Chondrocyte (in vitro differentiated cells): Measurements from ENCODE around the gene HSPH1. TPM values are rescaled to one million over a fixed set of nuclear protein-coding genes. Genes with fewer than 3 reads are reported as not detected.

ENCODE experiments used
- DNase-seq: peaks from one replicate; pipeline ENCODE4 v3.0.0; 2021; ENCODE audit warnings: mixed read lengths, low spot score
- H3K27ac Mint-ChIP-seq: one replicate; pipeline ENCODE4 v1.8.0; 2021; ENCODE audit warnings: mild to moderate bottlenecking, moderate library complexity, mixed read lengths; ENCODE audit not compliant: unreplicated experiment
- H3K27me3 Mint-ChIP-seq: 2 replicates; pipeline ENCODE4 v1.8.0; 2021; ENCODE audit warnings: low read depth, mixed read lengths
- H3K36me3 Mint-ChIP-seq: 2 replicates; pipeline ENCODE4 v1.8.0; 2021; ENCODE audit warnings: low read depth, mixed read lengths
- H3K4me1 Mint-ChIP-seq: 2 replicates; pipeline ENCODE4 v1.8.0; 2021; ENCODE audit warnings: low read depth, mild to moderate bottlenecking, mixed read lengths
- H3K4me3 Mint-ChIP-seq: one replicate; pipeline ENCODE4 v1.8.0; 2021; ENCODE audit warnings: mild to moderate bottlenecking, moderate library complexity, mixed read lengths; ENCODE audit not compliant: unreplicated experiment
- H3K9me3 Mint-ChIP-seq: 2 replicates; pipeline ENCODE4 v1.8.0; 2021; ENCODE audit warnings: low read depth, mixed read lengths
- total RNA-seq: library from RNA; stranded (reverse); gene quantifications from 3 replicates; pipeline ENCODE4 v1.2.1, GENCODE V29; 2021
- TF ChIP-seq, protein P1 (sequence below): fragments of 200-600 bp; sonication (generic); IDR thresholded peaks from 2 replicates; pipeline ENCODE4 v1.5.0; 2021; ENCODE audit warnings: antibody characterized with exemption, mild to moderate bottlenecking, moderate library complexity

Gene HSPH1
- total RNA-seq, 1 donor from 2014 or later, result 67.5 TPM

DNA sequence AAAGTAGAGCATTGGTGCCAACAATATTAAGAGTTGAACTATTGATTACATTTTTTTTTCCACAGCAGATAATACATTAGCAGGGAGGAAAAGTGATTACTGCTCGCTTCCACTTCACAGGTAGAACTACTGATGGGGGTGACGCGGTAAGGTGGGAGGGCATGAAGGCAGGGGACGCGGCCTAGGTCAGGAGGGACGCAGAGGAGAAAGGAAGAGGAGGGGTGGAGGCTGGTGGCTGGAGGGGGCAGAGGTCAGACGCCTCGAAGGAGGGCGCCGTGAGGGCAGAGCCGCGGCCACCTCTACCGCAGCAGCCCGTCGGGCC lies 37.8 kb upstream of the HSPH1 start:
- no peaks in the 10 kb centered on the region for H3K9me3 Mint-ChIP-seq
- no peaks in the 10 kb centered on the region for H3K36me3 Mint-ChIP-seq
- H3K27me3 Mint-ChIP-seq, result no peaks in the 10 kb centered on the region
- H3K4me1 Mint-ChIP-seq, result peaks cover 15% of the 10 kb centered on the region
- DNase-seq, result no peak
- H3K4me3 Mint-ChIP-seq, result peak overlapping the region; percentile 76
- TF ChIP-seq, protein P1, sequence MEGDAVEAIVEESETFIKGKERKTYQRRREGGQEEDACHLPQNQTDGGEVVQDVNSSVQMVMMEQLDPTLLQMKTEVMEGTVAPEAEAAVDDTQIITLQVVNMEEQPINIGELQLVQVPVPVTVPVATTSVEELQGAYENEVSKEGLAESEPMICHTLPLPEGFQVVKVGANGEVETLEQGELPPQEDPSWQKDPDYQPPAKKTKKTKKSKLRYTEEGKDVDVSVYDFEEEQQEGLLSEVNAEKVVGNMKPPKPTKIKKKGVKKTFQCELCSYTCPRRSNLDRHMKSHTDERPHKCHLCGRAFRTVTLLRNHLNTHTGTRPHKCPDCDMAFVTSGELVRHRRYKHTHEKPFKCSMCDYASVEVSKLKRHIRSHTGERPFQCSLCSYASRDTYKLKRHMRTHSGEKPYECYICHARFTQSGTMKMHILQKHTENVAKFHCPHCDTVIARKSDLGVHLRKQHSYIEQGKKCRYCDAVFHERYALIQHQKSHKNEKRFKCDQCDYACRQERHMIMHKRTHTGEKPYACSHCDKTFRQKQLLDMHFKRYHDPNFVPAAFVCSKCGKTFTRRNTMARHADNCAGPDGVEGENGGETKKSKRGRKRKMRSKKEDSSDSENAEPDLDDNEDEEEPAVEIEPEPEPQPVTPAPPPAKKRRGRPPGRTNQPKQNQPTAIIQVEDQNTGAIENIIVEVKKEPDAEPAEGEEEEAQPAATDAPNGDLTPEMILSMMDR, result no peak
- H3K27ac Mint-ChIP-seq, result peak overlapping the region; percentile 68

DNA sequence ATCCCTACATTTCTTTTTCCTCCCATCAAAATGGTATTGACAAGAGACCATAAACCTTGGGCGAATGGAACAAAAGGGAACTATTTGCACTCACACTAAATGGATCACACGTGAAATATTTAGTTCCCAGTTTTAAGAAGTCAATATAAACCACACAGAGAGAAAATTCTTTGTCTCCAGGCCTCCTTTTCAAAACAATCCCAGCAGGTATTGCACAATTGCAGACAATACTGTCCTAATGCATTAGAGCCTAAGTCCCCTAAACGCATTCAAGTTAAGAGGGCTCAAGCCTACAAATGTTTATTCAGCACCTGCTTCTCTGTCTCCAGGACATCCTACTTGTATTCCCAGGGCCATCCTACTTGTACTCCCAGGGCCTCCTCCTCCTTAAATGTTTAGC lies 36.8 kb upstream of the HSPH1 start:
- TF ChIP-seq, protein P1, result no peak
- H3K36me3 Mint-ChIP-seq, result no peaks in the 10 kb centered on the region
- H3K27ac Mint-ChIP-seq, result no peak overlapping the region
- H3K27me3 Mint-ChIP-seq, result no peaks in the 10 kb centered on the region
- no peak for DNase-seq
- peaks cover 11% of the 10 kb centered on the region for H3K4me1 Mint-ChIP-seq
- no peaks in the 10 kb centered on the region for H3K9me3 Mint-ChIP-seq
- H3K4me3 Mint-ChIP-seq, result no peak overlapping the region

DNA sequence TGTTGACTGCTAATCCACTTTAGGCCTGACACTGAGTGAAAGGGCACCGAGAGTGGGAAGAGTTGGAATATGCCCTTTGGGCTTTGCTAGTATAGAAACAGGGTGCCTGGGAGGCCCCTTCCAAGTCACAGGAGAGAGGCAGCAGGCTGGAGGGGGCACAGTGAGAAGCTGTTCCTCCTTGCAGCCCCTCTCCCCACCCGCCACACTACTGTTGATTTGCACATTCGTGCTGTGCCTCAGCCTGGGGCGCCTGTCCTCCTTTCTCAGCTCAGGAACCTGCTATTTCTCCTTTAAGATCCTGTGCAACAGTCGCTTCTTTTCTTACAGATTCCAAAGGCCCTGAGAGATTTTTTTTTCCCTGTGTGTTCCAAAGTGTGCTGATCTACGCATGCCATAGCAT lies 35.3 kb upstream of the HSPH1 start:
- no peak for DNase-seq
- H3K36me3 Mint-ChIP-seq, result no peaks in the 10 kb centered on the region
- no peak overlapping the region for H3K27ac Mint-ChIP-seq
- no peaks in the 10 kb centered on the region for H3K9me3 Mint-ChIP-seq
- H3K4me3 Mint-ChIP-seq, result no peak overlapping the region
- TF ChIP-seq, protein P1, result no peak
- peaks cover 11% of the 10 kb centered on the region for H3K4me1 Mint-ChIP-seq
- H3K27me3 Mint-ChIP-seq, result no peaks in the 10 kb centered on the region

DNA sequence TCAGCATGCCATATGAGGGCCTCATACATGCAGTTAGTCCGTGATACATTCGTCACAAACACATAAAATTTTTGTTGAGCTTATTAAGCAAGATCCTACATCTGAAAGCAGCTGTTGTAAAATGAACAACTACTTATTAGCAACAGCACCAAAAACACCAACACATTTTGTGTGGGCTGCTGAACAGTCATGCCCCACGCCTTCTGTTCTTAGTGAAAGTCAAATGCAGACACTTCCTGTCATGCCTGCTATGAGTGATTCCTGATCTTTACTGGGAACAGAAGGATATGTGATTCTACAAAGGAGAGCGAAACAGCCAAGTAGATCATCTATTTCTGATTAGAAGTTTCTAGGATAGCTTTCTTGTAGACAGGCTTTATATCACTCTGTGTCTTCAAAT lies 33.9 kb upstream of the HSPH1 start:
- Mint-ChIP-seq H3K27me3 (peaks cover 3% of the 10 kb centered on the region), H3K4me3 (no peak overlapping the region), H3K9me3 (no peaks in the 10 kb centered on the region), H3K36me3 (peaks cover 2% of the 10 kb centered on the region), H3K27ac (no peak overlapping the region), H3K4me1 (peaks cover 4% of the 10 kb centered on the region)
- no peak for DNase-seq
- TF ChIP-seq, protein P1, result no peak

DNA sequence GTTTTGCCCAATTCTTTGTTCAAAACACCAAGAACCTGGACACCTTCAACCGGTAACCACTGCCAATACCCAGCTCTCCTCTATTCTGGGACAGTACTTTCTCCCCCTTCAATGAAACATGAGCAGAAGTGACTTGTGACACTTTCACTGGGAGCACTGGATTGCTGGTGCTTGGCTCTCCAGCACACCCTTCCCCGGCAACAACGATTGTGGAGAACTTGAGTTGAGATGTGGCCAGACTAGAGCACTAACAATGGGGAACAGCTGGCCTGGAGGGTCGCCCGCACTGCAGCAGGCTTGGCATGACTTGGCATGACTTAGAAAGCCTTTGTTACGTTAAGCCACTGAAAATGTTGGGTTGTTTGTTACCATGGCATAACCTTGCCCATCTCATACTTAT lies 30.6 kb upstream of the HSPH1 start:
- peaks cover 5% of the 10 kb centered on the region for H3K36me3 Mint-ChIP-seq
- H3K4me3 Mint-ChIP-seq, result no peak overlapping the region
- DNase-seq, result no peak
- TF ChIP-seq, protein P1, result no peak
- H3K27me3 Mint-ChIP-seq, result peaks cover 7% of the 10 kb centered on the region
- H3K27ac Mint-ChIP-seq, result no peak overlapping the region
- H3K9me3 Mint-ChIP-seq, result peaks cover 6% of the 10 kb centered on the region
- no peaks in the 10 kb centered on the region for H3K4me1 Mint-ChIP-seq
